Pancreas (tissue), 10 donors: ENCODE measurements around the gene PADI2. TPM values are rescaled to one million over a fixed set of nuclear protein-coding genes. Genes with fewer than 3 reads are reported as not detected.

Experiments
- ATAC-seq, 4 donors: fragments of 200-7000 bp; cut with Tn5 transposase; one replicate each; pipeline versions ENCODE4 v1.8.0 to v1.9.1; 2020; ENCODE audit warnings: mild to moderate bottlenecking in 4 of 4, moderate library complexity in 4 of 4
- DNase-seq, 6 donors: peaks; one replicate each; pipeline ENCODE4 v3.0.0-alpha.2; 2020
- FAIRE-seq: peaks from 2 replicates; lab custom pipeline; 2012; peaks lifted over from hg19 to GRCh38; lab: Jason Lieb, UNC
- H3K27ac ChIP-seq, 4 donors: fragments of 200-600 bp; sonication (generic); 1 replicate in 3 of 4; 2 replicates in 1 of 4; pipeline versions ENCODE4 v1.5.0 to v1.8.0; 2020
- H3K27me3 ChIP-seq, 4 donors: fragments of 200-600 bp; one replicate each; pipeline ENCODE4 v1.8.0; 2021
- H3K36me3 ChIP-seq, 3 donors: fragments of 200-600 bp; sonication (generic) in 1 of 3; one replicate each; pipeline versions ENCODE4 v1.5.0 to v1.8.0; 2020 to 2021
- H3K4me1 ChIP-seq, 3 donors: fragments of 200-600 bp; one replicate each; pipeline ENCODE4 v1.8.0; 2021
- H3K4me3 ChIP-seq, 4 donors: fragments of 200-600 bp; sonication (generic) in 2 of 4; one replicate each; pipeline versions ENCODE4 v1.5.0 to v1.8.0; 2020 to 2021
- H3K9me3 ChIP-seq, 4 donors: fragments of 200-600 bp; one replicate each; pipeline ENCODE4 v1.8.0; 2021
- CTCF ChIP-seq, 4 donors: fragments of 200-600 bp; sonication (generic) in 3 of 4; IDR thresholded peaks; one replicate each; pipeline versions ENCODE4 v1.5.0 to v1.8.0; 2021; ENCODE audit warnings: antibody characterized with exemption in 4 of 4
- WGBS, 2 donors: extraction: QIAGEN DNeasy Blood & Tissue Kit; methylation state at CpG; one replicate each; pipeline ENCODE4 v1.1.7; 2013; 5-methylcytosine and 5-hydroxymethylcytosine counted together
- intact Hi-C, 3 donors: fragments of 100-400 bp; cut with DNase I; formaldehyde crosslinking; loops; one replicate each; pipeline versions ENCODE4 v1.11.1 to v1.14.2; 2022
- polyA plus RNA-seq, 2 donors: library from polyadenylated mRNA; stranded (reverse); fragments of 200-250 nt; gene quantifications; one replicate each; pipeline ENCODE4 v1.2.3, GENCODE V29; 2013
- total RNA-seq, 6 donors: library from RNA; stranded (reverse); fragmentation: NEBNext Ultra II Directional in 4 of 6; extraction: Animal tissue kit (Norgen Biotek cat#: 25700) in 4 of 6; gene quantifications; one replicate each; pipeline versions ENCODE4 v1.2.1 to v1.2.4, GENCODE V29; 2021 to 2023
- donor health status: healthy with polysubstance abuse.
- donor health status: DM: no; HTN: no; CAD: no; lungs with moderate emphysema.
- donor health status: DM: no; HTN: no; CAD: no.
- donor health status: control.
- donor health status: control.
- donor health status: Bipolar disorder and iron deficiency.
- donor health status: DM: yes; HTN: yes; CAD: no.
- donor health status: DM: no; HTN: no; CAD: no.
- donor health status: DM: no; HTN: no; CAD: no.
- donor health status: DM: yes; HTN: yes; CAD: no.

Gene PADI2
- total and polyA plus RNA-seq, 8 donors, result 0.42 to 10.0 (median 0.93) TPM

- DNase-seq (peak in 1 of 6 donors; percentile 34), FAIRE-seq (no peak), ATAC-seq (no peak)
- Histone ChIP-seq H3K9me3 (no peaks in the 10 kb centered on the region), H3K27me3 (no peaks in the 10 kb centered on the region), H3K4me1 (peaks cover 0 to 6% (median 0%) of the 10 kb centered on the region in 3 donors), H3K36me3 (no peaks in the 10 kb centered on the region), H3K4me3 (no peak overlapping the region), H3K27ac (no peak overlapping the region)
- TF ChIP-seq CTCF (IDR thresholded peaks at IDR 0.05), result no peak
- WGBS, 2 donors, result 75 to 76% methylated on average over 7 of the region's 7 CpGs
- intact Hi-C loops, result no loop called here
Measured at GRCh38 chr1:17112496-17113236, 6.6 kb downstream of the PADI2 start.

GRCh38 chr1:17112076-17112475, 7.2 kb downstream of the PADI2 start:
- no peak for ATAC-seq
- whole genome bisulfite sequencing, 2 donors, result 92% methylated on average over 6 of the region's 6 CpGs

GRCh38 chr1:17110555-17110926, 8.7 kb downstream of the PADI2 start:
- FAIRE-seq (no peak), DNase-seq (no peak), ATAC-seq (no peak)
- 89 to 95% methylated on average over 2 of the region's 2 CpGs for WGBS, 2 donors
- no peaks in the 10 kb centered on the region for H3K36me3 ChIP-seq
- no peaks in the 10 kb centered on the region for H3K27me3 ChIP-seq
- no peak overlapping the region for H3K4me3 ChIP-seq
- no peaks in the 10 kb centered on the region for H3K9me3 ChIP-seq
- no peak for TF ChIP-seq CTCF (IDR thresholded peaks at IDR 0.05)
- intact Hi-C loops, result no loop called here
- peaks cover 0 to 4% (median 0%) of the 10 kb centered on the region in 3 donors for H3K4me1 ChIP-seq
- H3K27ac ChIP-seq, result no peak overlapping the region

More at GRCh38 chr1:17112076-17112475, 7.2 kb downstream of the PADI2 start:
- Histone ChIP-seq H3K27ac (no peak overlapping the region), H3K4me3 (no peak overlapping the region), H3K4me1 (peaks cover 0 to 4% (median 0%) of the 10 kb centered on the region in 3 donors), H3K9me3 (no peaks in the 10 kb centered on the region), H3K27me3 (no peaks in the 10 kb centered on the region), H3K36me3 (no peaks in the 10 kb centered on the region)
- TF ChIP-seq CTCF (IDR thresholded peaks at IDR 0.05), result no peak
- no peak for FAIRE-seq
- intact Hi-C loops, result no loop called here
- no peak for DNase-seq

GRCh38 chr1:17109892-17110554, 9.2 kb downstream of the PADI2 start:
- no peaks in the 10 kb centered on the region for H3K36me3 ChIP-seq
- no peaks in the 10 kb centered on the region for H3K27me3 ChIP-seq
- H3K9me3 ChIP-seq, result no peaks in the 10 kb centered on the region
- no peak overlapping the region for H3K27ac ChIP-seq
- no peak for TF ChIP-seq CTCF (IDR thresholded peaks at IDR 0.05)
- intact Hi-C loops, result no loop called here
- FAIRE-seq, result no peak
- H3K4me3 ChIP-seq, result no peak overlapping the region
- peak in 1 of 4 donors; percentile 16 for ATAC-seq
- DNase-seq, result no peak
- peaks cover 0 to 4% (median 0%) of the 10 kb centered on the region in 3 donors for H3K4me1 ChIP-seq
- 51 to 59% methylated on average over 5 of the region's 5 CpGs for WGBS, 2 donors

GRCh38 chr1:17108786-17109185, 10.5 kb downstream of the PADI2 start:
- no peak for FAIRE-seq
- Histone ChIP-seq H3K4me3 (no peak overlapping the region), H3K27me3 (no peaks in the 10 kb centered on the region), H3K9me3 (no peaks in the 10 kb centered on the region), H3K36me3 (no peaks in the 10 kb centered on the region), H3K27ac (no peak overlapping the region), H3K4me1 (peaks cover 0 to 1% (median 0%) of the 10 kb centered on the region in 3 donors)
- no peak for TF ChIP-seq CTCF (IDR thresholded peaks at IDR 0.05)
- peak in 2 of 4 donors; percentile 29 to 81 for ATAC-seq
- DNase-seq, result no peak
- intact Hi-C loops, result no loop called here
- WGBS, 2 donors, result 100% methylated on average over 1 of the region's 1 CpG
